WTC11 (cell line): ENCODE measurements around the gene GNG4. TPM values are rescaled to one million over a fixed set of nuclear protein-coding genes. Genes with fewer than 3 reads are reported as not detected.

Experiments used
- ATAC-seq: fragments of 200-7000 bp; cut with Tn5 transposase; 2 replicates; pipeline ENCODE4 v1.10.0; 2021; ENCODE audit warnings: mild to moderate bottlenecking, moderate library complexity
- CTCF ChIA-PET: fragments of 300-600 bp; sonication (Branson Sonifier 250); formaldehyde crosslinking; loops from one replicate; lab custom pipeline; 2021; ENCODE audit warnings: antibody characterized with exemption; lab: Charles Lee
- POLR2A ChIA-PET: fragments of 350-600 bp; sonication (Branson Sonifier 250); formaldehyde crosslinking; loops from one replicate; lab custom pipeline; 2021; ENCODE audit warnings: antibody characterized with exemption; lab: Charles Lee
- DNase-seq: peaks from one replicate; pipeline ENCODE4 v3.0.0; 2021; ENCODE audit warnings: low spot score
- H3K27ac Mint-ChIP-seq: 2 replicates; pipeline ENCODE4 v1.8.0; 2021; ENCODE audit warnings: mixed read lengths
- H3K27me3 Mint-ChIP-seq: 2 replicates; pipeline ENCODE4 v1.8.0; 2021; ENCODE audit warnings: low read depth, mild to moderate bottlenecking, moderate library complexity, mixed read lengths
- H3K36me3 Mint-ChIP-seq: 2 replicates; pipeline ENCODE4 v1.8.0; 2021; ENCODE audit warnings: mixed read lengths
- H3K4me1 Mint-ChIP-seq: 2 replicates; pipeline ENCODE4 v1.8.0; 2022; ENCODE audit warnings: mixed read lengths
- H3K4me3 Mint-ChIP-seq: 2 replicates; pipeline ENCODE4 v1.8.0; 2021; ENCODE audit warnings: mild to moderate bottlenecking, moderate library complexity, mixed read lengths
- H3K9me3 Mint-ChIP-seq: 2 replicates; pipeline ENCODE4 v1.8.0; 2021; ENCODE audit warnings: mixed read lengths
- CBFB ChIP-seq: sonication (generic); formaldehyde crosslinking; IDR thresholded peaks from 2 replicates; pipeline ENCODE4 v1.8.1; 2022; ENCODE audit warnings: mild to moderate bottlenecking, low read depth, missing genetic modification reagents
- TEAD1 ChIP-seq: sonication (generic); formaldehyde crosslinking; IDR thresholded peaks from 2 replicates; pipeline ENCODE4 v1.8.0; 2022; ENCODE audit warnings: mild to moderate bottlenecking, missing genetic modification reagents
- ZNF281 ChIP-seq: sonication (generic); formaldehyde crosslinking; IDR thresholded peaks from 2 replicates; pipeline ENCODE4 v1.8.0; 2023; ENCODE audit warnings: mild to moderate bottlenecking, missing genetic modification reagents
- total RNA-seq: library from RNA; stranded (reverse); gene quantifications from 3 replicates; pipeline ENCODE4 v1.2.3, GENCODE V29; 2021

GNG4 gene
- total RNA-seq, 1 experiment from 2014 or later: 38.3 TPM

- Mint-ChIP-seq H3K27me3 (no peaks in the 10 kb centered on the region), H3K9me3 (no peaks in the 10 kb centered on the region), H3K4me1 (peaks cover 29% of the 10 kb centered on the region), H3K4me3 (no peak overlapping the region), H3K36me3 (no peaks in the 10 kb centered on the region), H3K27ac (no peak overlapping the region)
- ChIA-PET CTCF (no interaction called here), POLR2A (no interaction called here)
- no peak for TF ChIP-seq CBFB (CRISPR knock-in tag)
- TF ChIP-seq TEAD1 (CRISPR knock-in tag): no peak
- TF ChIP-seq ZNF281 (CRISPR knock-in tag): no peak
- no peak for DNase-seq
- ATAC-seq: no peak
Observed at GRCh38 chr1:235500971-235501540, 148.5 kb downstream of the GNG4 start.

Other genes with a start within 250 kb of the GNG4 start
- gene B3GALNT2, start 145.3 kb downstream of the GNG4 start, total RNA-seq: 37.4 to 41.7 TPM (median 40.8 TPM) in 3 replicates
- 0.46 to 0.99 TPM (median 0.59 TPM) in 3 replicates for gene LYST, start 217.1 kb upstream of the GNG4 start, total RNA-seq